Activated gamma-delta T cell treated with anti-CD3 and anti-CD28 coated beads, Interleukin-2, amount 50 U/mL, for 16 hours (primary cell): ENCODE data around the gene PANK2.
"Not testable (repeated sequence)": the region's sequence is repeated elsewhere in the genome, so short reads cannot be mapped to it uniquely, and the experiment has no call there.

Source experiments
- DNase-seq: peaks from one replicate; pipeline ENCODE4 v3.0.0-alpha.2; 2020; ENCODE audit warnings: low read depth

PANK2 gene

DNA sequence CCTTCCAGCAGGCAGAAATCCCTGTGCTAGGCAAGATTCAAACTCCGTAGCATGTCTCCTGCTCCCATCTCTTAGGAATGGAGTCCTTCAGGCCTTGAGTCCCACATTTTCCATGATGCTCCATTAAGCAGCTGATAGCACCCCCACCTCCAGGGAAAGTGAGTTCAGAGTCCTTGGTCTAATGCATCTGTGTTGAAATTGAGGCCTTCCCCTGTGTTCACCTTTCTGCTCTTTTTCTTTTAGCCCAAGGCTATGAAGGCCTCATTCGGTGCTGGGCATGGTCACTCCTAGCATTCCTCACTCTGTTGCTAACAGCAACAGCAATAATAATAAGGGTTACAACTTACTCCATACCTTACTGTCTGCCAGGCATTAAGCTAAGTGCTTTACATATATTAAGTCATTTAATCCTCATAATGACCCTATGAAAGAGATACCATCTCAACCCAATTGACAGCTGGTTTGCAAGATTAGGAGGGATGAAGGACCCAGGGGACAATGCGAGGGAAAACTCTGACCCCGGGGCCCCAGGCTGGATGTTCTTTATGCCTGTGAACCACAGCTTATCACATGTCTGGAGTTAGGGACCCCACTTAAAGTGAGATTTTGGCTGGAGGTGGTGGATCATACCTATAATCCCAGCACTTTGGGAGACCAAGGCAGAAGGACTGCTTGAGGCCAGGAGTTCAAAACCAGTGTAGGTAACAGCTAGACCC lies 17.5 kb upstream of the PANK2 start:
- no peak for DNase-seq

DNA sequence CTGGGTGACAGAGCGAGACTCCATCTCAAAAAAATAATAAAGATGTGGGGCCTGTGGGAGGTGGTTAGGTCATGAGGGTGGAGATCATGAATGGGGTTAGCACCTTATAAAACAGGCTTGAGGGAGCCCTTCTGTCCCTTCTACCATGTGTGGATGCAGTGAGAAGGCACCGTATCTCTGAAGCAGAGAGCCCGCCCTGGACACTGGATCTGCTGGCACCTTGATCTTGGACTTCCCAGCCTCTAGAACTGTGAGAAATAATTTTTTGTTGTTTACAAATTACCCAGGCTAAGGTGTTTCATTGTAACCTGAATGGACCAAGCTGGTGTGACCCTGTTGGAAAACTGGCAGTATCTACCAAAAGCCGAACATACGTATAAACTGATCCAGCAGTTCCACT lies 15.7 kb upstream of the PANK2 start:
- no peak for DNase-seq

DNA sequence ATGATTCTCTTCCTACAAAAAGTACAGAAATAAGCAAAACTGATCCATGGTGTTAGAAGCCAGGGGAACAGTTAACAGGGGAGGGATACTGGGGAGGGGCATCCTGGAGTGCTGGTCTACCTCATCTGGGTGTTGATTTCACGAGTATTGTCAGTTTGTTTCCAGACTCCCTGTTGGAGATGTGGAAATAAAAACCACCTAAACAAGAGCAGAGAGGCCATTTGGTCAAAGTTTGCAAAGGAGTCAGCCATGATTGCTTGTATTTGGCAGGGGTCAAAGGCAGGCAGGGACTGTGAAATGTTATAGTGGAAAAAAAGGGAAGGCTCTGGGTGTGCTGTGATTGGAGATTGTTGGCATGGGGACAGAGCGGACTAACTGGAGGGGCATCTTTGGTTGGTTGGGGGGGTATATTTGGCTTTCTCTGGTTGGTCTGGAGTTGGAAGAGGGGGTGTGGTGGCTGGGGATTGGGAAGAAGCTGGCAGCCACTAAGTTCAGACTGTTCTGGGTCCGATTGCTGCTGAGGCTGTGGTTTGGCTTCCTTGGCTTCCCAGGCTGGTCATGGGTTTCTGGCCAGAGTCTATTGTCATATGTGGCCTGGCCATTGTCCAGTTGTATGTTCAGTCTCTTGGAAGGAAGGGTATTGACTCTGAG lies 14.9 kb upstream of the PANK2 start:
- DNase-seq, result no peak

DNA sequence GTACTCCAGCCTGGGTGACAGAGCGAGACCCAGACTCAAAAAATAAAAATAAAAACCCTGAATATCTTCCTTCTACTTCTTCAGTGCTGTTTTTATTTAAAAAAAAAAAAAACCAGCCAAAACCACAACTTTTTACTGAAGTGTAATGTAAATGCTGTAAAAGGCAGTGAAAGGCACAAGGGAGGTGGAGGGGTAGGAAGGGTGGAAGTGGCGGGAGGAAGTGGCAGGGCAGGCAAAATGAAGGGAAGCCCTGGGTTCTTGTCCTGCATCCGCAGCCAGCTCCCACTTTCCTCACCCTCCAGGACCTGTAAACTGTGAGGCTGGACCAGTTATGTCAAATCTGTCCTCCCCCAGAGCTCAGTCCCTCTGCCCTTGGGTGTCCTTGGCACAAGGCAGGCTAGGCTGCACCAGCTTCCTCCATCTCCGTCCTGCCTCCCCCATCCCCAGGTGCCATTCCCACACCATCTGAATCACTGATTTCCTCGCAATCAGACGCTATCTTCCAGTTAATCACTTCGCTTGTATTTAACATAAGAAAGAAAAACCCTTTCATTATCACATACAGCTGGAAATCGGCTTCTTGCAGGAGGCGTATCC lies 13.7 kb upstream of the PANK2 start:
- no peak for DNase-seq

DNA sequence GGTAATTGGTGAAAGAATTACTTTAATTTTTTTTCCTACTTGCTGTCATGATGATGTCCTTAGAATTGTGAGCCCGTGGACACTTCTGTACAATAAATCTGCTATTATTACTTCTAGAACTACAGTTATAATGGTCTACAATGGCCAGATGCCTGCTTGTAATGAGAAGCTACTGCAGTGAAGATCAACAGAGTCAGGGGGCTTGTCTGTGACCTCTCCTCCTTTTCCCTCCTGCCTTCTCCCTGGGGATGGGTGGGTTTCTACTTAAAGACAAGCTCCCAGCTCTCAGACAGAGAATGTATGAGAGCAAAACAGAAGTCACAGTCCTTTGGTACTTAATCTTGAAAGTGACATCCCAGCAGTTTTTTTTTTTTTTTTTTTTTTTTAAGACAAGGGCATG lies 13.2 kb upstream of the PANK2 start:
- DNase-seq, result no peak

DNA sequence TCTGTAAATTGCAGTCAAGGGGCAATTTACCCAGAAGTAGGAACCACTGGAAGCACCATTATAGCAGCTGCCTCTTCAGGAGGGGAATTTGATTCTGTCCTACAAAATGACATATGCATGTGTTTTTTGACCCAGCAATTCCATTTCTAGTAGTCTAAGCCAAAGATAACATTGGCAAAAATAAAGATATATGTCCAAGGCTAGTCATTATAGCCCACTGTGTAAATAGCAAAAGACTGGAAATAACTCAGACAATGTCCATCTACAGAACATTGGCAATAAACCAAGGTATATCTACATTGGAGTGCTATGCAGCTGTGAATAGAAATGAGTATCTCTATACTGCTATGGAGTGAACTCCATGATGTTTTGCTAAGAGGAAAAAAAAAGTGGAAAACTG lies 12.5 kb upstream of the PANK2 start:
- no peak for DNase-seq

DNA sequence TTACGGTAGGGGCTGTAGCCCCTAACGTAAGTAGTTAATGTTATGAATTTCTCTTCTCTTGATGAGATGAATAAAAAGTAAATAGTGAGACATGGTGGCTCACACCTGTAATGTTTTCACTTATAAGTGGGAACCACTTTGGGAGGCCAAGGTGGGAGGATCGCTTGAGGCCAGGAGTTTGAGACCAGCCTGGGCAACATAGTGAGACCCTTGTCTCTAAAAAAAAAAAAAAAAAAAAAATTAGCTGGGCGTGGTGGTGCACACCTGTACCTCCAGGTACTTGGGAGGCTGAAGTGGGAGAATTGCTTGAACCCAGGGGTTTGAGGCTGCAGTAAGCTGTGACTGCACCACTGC lies 10.3 kb upstream of the PANK2 start:
- DNase-seq, result not testable (repeated sequence)

DNA sequence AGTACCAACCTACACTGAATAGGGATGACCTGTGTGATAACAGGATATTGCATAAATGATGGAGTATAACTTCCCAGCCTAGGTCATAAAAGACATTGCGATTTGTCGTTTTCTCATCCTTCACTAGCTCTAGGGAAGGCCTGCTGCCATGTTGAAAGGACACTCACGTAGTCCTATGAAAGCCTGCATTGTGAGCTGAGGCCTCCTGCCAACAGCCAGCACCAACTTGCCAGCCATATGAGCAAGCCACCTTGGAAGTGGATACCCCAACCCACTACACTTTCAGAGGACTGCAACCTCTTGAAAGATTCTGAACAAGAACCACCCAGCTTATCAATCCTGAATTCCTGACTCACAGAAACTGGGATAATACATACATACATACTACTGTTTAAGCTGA lies 3.5 kb upstream of the PANK2 start:
- no peak for DNase-seq

DNA sequence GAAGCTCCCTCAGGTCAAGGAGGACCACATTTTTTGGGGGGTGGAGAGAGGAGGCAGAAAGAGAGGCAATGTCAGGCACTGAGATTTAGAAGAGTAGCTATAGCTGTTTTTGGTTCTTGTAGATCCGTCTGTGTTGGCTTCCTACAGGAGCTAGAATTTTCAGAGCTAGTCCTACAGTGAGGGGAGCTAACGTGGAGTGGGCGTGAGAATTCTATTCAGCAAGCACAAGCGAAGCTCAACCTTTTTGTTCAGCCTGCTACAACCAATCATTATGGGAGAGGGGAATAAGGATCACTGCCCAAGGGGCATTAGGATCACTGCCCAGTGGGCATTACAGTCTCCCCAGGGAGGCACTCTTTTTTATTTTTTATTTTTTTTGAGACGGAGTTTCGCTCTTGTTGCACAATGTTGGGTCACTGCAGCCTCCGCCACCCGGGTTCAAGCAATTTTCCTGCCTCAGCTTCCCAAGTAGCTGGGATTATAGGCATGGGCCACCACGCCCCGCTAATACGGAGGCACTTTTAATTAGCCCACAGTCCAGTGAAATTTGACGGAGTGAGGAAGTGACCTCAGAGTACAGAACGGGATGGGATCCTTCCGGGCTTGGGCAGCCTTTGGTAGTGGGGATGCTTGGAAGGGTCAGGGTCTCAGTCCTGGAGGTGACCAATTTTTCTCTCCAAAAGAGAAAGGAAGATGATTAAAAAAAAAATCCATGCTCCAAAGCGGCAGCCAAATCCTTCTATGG lies 1.1 kb upstream of the PANK2 start:
- DNase-seq, result no peak

DNA sequence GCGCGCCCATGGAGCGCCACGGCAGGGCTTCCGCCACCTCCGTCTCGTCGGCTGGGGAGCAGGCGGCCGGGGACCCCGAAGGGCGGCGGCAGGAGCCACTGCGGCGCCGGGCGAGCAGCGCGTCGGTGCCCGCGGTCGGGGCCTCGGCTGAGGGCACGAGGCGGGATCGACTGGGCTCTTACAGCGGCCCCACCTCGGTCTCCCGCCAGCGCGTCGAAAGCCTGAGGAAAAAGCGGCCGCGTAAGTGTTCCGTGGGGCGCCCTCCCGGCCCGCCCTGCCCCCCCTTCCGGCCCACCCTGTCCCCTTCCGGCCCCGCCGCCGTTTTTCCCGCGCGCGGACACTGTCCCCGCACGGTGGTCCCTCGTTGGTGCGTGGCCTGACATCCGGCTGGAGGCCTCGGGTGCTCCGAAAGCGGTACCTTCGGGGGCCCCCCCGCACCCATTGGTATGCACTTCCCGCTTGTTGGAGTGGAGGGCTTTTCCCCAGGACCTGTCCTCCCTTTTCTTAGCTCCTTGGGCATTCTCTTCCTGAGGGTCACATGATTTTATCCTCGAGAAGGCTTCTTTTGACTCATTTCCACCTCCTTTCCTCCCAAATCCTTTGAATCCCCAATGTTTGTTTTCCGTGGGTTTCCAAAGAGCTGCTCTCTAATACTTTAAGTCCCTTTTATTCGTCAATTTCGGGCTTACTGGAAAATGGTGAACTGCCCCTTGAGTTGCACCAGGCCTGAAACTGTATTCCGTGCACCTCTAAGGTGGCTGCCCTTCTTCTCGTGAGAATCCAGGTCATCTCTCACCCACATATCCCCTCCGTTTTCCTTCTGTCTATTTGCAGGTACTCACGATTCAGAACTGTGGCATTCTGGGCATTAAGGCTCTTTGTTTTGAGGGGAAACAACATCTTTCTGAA lies 556 bp downstream of the PANK2 start:
- DNase-seq, result peak; percentile 14

DNA sequence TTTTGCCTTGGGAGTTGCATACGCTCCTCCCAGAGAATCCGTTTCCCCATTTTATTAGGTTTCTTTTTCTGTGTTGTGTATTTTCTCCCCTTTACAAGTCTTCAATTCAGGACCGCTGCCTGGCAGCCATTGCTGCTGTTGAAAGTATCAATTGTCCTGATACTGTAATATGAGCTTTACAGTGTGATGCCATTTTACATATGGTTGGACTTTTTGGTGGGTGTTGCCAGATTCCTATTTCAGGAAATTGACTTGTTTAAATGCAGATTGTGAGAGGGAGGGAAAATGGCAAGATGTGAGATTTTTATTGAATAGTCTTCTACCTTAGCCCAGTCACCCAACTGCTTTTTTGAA lies 1.2 kb downstream of the PANK2 start:
- no peak for DNase-seq

DNA sequence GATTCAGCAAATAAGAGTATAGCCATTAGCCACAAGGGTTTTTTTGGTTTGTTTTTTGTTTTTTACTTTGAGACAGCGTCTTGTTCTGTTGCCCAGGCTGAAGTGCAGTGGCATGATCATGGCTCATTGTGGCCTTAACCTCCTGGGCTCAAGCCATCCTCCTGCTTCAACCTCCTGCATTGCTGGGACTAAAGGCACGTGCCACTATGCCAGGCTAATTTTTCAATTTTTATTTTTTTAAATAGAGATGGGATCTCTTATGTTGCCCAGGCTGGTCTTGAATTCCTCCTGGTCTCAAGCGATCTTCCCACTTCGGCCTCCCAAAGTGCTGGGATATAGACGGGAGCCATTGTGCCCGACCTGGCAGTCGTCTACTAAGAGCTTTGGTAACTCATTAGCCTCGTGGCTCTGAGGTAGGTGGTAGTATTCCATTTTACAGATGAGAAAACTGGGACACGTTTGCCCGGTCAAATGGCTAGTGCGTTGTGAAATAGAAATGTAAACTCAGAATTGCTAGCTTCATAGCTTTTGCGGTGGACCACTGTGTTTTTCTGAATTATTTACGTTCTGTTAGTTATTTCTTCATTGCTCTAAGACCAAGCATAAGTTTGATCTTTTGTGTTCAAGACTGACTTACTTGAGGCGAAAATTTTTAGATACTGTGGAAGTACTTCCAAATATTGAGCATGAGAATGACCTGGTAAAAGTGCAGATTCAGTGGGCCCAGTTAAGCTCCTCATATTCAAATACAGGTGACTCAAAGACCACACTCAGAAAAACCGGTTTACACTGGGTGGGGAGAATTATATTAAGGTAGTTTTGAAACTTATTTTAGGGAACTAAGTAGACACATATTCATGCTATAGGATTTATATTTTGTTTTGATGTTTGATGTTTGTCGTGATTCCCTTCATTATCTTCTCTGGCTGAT lies 2.1 kb downstream of the PANK2 start:
- DNase-seq, result no peak

DNA sequence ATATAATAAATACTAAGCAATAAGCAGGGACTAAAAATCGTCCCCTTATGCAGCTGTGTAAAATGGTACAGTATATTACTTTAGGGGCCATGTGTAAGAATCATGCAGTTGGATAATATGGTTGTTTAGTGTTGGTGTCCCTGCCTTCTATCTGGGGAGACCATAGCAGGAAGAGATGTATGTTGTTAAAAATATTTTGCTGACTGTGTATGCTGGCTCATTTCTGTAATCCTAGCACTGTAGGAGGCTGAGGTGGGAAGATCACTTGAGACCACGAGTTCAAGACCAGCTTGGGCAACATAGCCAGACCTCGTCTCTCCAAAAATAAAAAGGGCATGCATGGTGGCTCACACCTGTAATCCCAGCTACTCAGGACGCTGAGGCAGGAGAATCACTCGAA lies 5.6 kb downstream of the PANK2 start:
- no peak for DNase-seq

DNA sequence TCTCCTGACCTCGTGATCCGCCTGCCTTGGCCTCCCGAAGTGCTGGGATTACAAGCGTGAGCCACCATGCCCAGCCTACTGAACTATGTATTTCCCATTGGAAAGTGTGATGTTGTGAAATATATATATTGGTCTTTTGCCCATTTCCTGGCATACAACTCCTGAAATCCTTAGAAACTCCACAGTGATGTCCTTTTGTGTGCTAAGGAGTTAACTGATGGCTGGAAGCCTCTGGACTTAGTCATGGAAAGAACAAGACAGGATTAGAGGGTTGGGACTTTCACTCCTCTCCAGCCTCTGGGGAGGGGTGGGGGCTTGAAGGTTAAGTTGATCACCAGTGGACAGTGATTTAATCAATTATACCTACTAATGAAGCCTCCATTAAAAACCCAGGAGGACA lies 7.1 kb downstream of the PANK2 start:
- no peak for DNase-seq

DNA sequence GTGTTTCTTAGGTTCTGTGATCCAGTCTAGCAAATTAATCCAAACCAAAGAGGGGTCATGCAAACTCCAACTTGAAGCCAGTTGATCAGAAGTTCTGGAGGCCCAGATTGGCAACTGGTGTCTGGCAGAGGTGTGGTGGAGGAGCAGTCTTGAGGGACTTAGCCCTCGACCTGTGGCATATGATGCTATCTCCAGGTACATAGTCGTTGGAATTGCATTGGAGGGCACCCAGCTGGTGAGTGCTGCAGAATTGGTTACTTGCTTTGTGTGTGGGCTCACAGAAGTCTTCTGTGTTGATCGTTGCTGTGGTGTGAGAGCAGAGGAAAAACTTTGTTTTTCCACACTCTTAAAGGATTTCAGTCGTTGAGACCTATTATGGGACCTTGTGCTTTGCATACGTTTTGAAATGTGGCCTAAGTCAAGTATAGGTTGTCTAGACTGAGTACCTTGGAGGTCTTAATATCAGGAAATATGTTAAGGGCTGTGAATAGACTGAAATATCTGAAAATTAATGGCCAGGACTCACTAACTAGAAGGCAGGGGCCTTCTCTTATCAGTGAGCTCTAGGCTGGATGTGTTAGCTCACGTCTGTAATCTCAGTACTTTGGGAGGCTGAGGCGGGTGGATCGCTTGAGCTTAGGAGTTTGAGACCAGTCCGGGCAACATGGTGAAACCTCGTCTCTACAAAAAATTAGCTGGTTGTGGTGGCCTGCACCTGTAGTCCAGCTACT lies 7.8 kb downstream of the PANK2 start:
- no peak for DNase-seq

DNA sequence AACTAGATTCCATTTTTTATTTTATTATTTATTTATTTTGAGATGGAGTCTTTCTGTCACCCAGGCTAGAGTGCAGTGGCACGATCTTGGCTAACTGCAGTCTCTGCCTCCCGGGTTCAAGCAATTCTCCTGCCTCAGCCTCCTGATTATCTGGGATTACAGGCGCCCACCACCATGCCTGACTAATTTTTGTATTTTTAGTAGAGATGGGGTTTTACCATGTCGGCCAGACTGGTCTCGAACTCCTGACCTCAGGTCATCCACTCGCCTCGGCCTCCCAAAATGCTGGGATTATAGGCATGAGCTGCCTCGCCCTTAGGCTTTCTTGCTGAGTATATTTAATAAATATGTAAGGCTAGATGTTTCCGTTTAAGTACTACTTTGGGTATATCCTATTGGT lies 9.0 kb downstream of the PANK2 start:
- not testable (repeated sequence) for DNase-seq

DNA sequence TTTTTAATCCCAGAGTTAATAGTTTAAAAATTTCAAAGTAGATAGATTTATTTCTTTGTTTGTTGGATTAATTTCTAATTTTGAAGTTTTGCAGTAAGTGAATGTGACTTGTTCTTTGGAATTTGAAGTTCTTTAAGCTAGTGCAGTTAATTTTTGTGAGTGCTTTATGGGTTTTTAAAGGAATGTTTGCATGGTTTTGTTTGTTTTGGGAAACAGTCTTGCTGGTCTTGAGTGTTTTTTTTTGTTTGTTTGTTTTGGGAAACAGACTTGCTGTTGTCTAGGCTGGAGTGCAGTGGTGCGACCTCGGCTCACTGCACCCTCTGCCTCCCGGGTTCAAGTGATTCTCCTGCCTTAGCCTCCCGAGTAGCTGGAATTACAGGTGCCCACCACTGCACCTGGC lies 9.5 kb downstream of the PANK2 start:
- no peak for DNase-seq

DNA sequence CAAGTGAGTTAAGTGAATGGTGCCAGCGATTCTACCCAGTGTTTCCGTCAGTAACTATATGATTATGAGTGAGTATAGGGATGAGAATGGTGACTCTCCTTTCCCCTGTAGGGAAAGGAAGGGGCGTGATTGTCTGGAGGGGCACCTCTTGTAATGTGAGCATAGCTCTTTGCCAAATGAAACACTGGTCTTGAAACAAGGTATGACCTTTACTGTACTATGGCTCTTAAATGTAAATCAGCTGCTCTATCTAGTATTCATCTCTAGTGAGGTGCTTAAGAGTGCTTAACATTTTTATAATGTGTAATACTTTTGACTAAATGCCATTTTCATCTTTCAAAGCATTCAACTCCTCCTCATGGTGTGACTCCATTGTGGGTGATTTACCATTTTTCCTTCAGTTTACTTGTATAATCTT lies 11.0 kb downstream of the PANK2 start:
- no peak for DNase-seq

DNA sequence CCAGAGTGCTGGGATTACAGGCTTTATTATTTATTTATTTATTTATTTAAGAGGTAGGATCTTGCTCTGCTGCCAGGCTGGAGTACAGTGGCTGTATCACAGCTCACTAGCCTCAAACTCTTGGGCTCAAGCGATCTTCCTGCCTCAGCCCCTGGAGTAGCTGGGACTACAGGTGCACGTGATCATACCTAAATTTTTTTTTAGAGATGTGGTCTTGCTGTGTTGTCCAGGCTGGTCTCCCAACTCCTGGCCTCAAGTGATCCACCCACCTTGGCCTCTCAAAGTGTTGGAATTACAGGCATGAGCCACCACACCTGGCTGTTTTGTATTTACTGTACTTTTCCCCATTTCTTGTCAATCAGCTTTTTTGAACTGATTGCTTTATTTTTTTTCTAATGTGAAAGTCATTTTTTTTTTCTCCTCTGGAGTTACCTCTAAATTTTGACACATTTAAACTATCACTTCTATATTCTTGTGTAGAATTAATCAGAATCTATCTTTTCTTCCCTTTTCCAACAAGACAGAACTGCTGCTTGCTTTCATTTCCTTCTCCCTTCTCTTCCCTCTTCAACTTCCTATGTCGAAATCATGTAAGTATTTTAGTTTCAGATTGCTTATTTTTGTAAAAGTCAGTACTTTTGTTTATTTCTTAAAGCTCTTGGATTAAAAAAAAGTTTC lies 12.0 kb downstream of the PANK2 start:
- no peak for DNase-seq
